ENCODE data around the gene STEEP1.
"Not testable (repeated sequence)": the region's sequence is repeated elsewhere in the genome, so short reads cannot be mapped to it uniquely, and the experiment has no call there.

STEEP1 gene

GRCh38 chrX:119529345-119530276, 35.6 kb downstream of the STEEP1 start:
- no peak for DNase-seq (ENCODE audit: low spot score)

DNA sequence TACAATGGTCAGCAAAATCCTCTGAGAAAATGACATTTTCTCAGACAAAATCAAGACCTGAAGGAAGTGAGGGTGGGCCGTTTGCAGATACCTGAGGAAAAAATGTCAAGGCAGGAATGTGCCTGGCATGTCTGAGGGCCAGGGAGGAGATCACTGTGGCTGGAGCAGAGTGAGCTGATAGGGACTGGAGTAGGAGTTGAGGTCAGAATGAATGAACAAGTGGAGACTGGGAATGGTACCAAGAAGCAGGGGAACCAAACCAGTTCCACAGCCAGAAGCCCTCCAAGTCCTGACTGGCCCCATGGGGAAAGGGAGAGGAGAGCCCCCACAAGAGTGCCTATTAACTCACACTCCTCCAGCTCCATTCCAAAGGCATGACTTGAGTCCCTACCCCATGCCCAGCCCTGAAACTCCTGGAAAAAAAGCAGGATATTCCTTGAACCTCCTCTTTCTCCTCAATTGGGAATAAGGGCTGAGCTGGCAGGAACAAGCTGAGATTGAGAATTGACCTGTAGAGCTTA, 41.5 kb downstream of the STEEP1 start:
- DNase-seq (ENCODE audit: low spot score), result no peak

DNA sequence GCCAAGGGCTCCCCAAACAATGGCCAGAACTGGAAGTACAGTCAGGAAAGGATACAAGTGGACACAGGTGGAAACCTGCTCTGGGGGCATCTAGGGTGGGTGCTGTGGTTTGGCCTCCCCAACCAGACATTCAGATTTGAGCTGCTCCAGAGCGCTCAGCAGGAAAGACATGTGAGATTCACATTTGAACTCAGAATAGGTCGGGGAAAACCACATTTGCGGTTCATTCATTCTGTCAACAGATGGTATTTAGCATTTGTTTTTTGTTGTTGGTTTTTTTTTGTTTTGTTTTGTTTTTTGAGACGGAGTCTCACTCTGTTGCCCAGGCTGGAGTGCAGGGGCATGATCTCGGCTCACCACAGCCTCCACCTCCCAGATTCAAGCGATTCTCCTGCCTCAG, 44.0 kb downstream of the STEEP1 start:
- no peak for DNase-seq (ENCODE audit: low spot score)

DNA sequence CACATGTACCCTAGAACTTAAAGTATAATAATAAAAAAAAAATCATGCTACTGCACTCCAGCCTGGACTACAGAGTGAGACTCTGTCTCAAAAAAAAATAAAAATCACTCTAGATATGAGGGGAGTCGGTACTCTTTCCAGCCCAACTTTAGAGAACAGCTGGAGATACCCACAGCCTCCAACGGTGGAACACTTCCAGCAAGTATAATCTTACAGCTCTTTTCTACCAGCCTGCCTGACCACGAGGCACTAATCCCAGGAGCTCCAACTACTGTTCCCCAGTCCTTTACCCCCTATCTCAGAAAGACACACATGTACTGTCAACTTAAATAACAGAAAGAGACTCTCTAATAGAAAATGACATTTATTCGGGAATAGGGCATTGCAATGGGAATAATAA, 46.8 kb downstream of the STEEP1 start:
- no peak for DNase-seq (ENCODE audit: low spot score)

GRCh38 chrX:119516157-119516702, 49.0 kb downstream of the STEEP1 start:
- DNase-seq (ENCODE audit: low spot score), result peak; percentile 64

- peak; percentile 71 for DNase-seq (ENCODE audit: low spot score)
Observed at GRCh38 chrX:119512146-119512800, 52.9 kb downstream of the STEEP1 start.

DNA sequence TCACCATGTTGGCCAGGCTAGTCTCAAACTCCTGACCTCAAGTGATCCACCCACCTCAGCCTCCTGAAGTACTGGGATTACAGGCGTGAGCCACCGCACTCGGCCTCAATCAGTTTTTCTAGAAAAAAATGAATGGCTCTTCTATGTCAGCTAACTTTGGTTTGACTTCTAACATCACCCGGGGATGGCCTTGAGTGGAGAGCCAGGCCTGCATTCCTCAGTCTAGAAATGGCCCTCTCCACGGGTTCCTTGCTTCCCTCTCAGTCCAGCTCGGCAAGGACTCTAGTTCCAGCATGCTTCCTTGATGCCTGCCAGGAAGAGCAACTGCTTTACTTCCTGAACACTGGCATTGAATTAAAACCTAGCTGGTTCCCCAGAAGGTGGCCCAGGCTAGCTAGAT, 58.0 kb downstream of the STEEP1 start:
- no peak for DNase-seq (ENCODE audit: low spot score)

DNA sequence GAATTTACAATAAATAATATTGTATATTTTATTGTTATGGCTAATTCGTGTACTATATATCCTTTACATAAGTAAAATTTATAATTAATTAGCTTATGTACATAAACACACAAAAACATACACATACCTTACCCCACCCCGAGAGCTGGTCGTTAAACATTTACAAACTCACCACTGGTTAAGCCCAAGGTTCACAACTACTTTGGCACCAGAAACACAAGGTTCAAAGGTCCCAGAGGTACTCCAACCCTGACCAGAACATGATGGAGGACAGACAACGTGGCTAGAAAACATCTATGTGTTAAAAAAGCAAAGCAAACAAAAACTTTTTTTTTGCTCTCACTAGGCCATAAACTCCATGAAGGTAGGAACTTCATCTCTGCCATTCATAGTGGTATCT, 59.3 kb downstream of the STEEP1 start:
- no peak for DNase-seq (ENCODE audit: low spot score)

DNA sequence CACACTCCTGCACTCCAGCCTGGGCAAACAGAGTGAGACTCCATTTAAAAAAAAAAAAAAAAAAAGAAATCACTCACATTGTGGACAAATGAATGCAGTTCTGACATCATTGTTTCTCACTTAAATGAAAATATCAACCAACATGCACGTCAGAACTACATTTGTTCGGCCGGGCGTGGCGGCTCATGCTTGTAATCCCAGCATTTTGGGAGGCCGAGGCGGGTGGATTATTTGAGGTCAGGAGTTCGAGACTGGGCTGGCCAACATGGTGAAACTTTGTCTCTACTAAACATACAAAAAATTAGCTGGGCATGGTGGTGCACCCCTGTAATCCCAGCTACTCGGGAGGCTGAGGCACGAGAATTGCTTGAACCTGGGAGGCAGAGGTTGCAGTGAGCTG, 60.1 kb downstream of the STEEP1 start:
- DNase-seq (ENCODE audit: low spot score), result not testable (repeated sequence)

- peak; percentile 82 for DNase-seq (ENCODE audit: low spot score)
Observed at GRCh38 chrX:119503484-119503861, 61.7 kb downstream of the STEEP1 start.

GRCh38 chrX:119502727-119503483, 62.3 kb downstream of the STEEP1 start:
- DNase-seq (ENCODE audit: low spot score), result peak; percentile 31

GRCh38 chrX:119501511-119502148, 63.6 kb downstream of the STEEP1 start:
- DNase-seq (ENCODE audit: low spot score), result no peak

GRCh38 chrX:119500061-119500800, 65.0 kb downstream of the STEEP1 start:
- DNase-seq (ENCODE audit: low spot score), result no peak

DNA sequence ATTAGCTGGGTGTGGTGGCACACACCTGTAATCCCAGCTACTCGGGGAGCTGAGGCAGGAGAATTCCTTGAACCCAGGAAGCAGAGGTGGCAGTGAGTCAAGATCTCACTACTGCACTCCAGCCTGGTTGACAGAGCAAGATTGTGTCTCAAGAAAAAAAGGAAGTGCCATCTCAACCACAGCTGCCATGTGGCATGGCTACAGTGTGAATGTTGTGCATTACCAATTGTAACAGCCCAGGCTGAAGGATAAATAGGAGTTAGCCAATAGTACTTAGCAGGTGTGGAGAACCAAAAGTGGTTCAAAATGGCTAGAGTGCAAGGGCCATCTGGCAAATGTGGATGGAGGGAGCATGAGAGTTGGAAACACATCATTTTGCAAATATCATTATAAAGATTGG, 68.0 kb downstream of the STEEP1 start:
- no peak for DNase-seq (ENCODE audit: low spot score)

DNA sequence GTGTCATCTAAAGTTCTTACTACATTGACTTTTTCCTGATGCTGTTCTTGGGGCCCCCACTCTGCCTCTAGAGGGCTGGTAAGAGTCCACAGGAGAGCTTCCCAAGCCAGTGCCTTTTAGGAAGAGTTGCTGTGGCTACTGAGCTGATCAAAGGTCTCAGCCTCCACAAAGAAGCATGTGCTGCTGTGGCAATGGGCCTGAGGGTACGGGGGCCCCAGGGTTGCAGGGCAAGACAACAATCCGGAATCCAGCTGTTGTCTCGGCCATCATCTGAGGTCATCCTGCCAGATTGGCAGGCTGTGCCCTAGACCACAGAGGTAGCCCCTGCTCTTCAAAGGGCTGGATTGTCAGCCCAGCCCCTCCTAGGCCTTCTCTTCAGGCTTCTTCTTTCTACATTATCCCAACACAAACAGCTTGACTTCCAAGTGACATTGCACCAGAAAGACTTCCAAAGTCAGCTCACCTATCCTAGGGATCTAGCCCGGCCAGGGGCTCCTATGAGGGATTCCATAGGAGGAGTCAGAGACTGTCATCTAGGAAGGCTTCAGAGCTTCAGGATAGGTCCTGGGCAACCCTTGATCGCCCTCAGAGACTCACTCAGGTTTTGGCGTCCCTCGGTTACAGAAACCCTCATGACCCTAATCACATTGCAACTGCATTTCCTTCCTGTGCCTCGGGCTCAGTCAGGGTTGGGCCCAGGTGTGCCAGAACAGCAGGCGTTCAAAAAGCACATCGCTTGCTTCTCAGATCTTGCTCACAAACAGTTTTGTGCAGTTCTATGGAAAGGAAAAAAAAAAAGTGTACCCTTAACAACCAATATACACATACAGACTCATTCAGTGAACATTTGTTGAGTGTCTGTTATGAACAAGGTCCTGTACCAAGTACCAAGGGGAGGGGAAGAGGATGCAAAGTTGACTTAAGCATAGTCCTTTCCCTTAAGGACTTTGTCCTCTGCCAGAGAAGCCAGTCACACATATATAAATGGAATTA, 69.2 kb downstream of the STEEP1 start:
- DNase-seq (ENCODE audit: low spot score), result no peak

DNA sequence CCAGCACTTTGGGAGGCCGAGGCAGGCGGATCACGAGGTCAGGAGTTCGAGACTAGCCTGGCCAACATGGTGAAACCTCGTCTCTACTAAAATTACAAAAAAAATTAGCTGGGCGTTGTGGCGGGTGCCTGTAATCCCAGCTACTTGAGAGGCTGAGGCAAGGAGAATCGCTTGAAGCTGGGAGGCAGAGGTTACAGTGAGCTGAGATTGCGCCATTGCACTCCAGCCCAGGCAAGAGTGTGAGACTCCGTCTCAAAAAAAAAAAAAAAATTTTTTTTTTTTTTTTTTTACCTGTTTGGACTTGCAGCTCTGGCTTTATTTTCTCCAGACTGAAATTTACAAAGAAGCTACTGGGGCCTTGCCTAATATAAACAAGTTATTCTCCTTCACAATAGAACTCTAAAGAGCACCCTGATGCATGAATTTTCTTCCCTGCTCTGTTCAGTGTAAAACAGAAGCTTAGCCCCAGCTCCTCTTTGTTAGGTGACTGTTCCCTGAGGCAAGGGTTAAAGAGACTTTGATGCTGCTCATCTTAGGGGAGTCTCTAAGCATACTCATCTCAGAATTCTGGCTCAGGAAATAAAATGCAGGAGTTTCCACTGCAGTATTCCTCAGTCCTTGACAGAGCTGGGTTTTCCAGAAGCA, 71.2 kb downstream of the STEEP1 start:
- not testable (repeated sequence) for DNase-seq (ENCODE audit: low spot score)

DNA sequence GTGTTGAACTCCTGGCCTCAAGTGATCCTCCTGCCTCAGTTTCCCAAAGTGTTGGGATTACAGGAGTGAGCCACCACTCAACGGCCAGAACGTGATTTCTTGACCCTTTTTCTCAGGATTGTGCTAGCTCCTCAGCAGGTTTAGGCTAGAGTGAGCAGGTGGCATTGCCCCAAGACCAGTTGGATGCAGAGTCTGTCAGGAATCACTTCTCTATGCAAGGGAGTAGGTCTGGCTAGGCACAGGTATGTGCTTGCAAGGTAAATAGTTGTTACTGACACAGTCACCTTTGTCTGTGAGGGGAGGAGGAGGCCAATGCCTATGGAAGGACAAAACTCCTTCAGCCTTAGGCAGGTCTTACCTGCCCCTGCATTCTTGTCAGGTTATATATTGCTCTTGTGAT, 72.7 kb downstream of the STEEP1 start:
- DNase-seq (ENCODE audit: low spot score), result no peak

DNA sequence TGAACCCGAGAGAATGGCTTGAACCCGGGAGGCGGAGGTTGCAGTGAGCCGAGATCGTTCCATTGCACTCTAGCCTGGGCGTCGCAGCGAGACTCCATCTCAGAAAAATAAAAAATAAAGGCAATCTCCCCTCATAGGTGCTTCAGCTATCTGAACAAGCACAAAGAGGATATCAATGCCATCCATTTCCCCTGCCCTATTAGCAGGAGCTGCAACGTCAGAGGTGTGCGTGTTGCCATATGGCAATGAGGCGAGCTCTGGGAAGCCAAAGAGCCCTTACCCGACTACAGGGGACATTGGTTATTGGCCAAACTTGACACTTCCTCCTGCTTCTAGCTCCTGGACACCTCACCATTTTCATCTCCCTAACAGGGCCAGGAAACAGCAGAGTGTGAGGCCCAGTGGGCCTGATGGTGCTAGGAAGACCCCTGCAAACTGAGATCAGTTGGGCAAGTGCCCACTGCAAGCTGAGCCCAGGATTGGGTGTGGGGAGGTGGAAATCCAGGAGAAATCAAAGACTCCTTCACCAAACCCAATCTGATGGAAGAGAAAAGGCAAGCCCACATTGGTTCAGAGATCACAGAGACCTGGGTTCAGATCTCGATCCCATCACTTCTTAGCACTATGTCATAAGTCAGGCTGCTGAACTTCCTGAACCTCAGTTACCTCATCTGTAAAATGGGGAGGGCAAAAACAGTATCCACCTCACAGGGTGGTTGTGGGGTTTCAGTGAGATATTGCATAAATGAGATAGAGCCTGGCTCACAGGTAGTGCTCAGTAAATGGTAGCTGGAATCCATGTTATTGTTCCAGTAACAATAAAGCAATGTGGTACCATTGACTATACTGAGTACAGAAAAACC, 75.8 kb downstream of the STEEP1 start:
- DNase-seq (ENCODE audit: low spot score), result no peak
